Endothelial cell of umbilical vein (primary cell): Measurements from ENCODE around the gene POSTN.

Experiments used
- JUN ChIP-seq: IDR thresholded peaks from 2 replicates; pipeline ENCODE4 v1.6.1; 2011; ENCODE audit warnings: borderline replicate concordance, low read depth; ENCODE audit not compliant: insufficient read length, insufficient read depth
- TF ChIP-seq, protein P1 (sequence below), 2 donors: IDR thresholded peaks; 1 replicate in 1 of 2; 2 replicates in 1 of 2; pipeline ENCODE4 v1.5.1; 2011; ENCODE audit warnings: low read length in 2 of 2, mild to moderate bottlenecking in 2 of 2, moderate library complexity in 2 of 2, control low read depth in 1 of 2, inconsistent platforms in 1 of 2, low read depth in 1 of 2; ENCODE audit not compliant: insufficient read depth in 1 of 2; ENCODE audit errors: extremely low read depth in 1 of 2

GRCh38 chr13:37529751-37530385 lies 68.7 kb downstream of the POSTN start:
- TF ChIP-seq, protein P1, sequence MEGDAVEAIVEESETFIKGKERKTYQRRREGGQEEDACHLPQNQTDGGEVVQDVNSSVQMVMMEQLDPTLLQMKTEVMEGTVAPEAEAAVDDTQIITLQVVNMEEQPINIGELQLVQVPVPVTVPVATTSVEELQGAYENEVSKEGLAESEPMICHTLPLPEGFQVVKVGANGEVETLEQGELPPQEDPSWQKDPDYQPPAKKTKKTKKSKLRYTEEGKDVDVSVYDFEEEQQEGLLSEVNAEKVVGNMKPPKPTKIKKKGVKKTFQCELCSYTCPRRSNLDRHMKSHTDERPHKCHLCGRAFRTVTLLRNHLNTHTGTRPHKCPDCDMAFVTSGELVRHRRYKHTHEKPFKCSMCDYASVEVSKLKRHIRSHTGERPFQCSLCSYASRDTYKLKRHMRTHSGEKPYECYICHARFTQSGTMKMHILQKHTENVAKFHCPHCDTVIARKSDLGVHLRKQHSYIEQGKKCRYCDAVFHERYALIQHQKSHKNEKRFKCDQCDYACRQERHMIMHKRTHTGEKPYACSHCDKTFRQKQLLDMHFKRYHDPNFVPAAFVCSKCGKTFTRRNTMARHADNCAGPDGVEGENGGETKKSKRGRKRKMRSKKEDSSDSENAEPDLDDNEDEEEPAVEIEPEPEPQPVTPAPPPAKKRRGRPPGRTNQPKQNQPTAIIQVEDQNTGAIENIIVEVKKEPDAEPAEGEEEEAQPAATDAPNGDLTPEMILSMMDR (IDR thresholded peaks at IDR 0.05; ENCODE audit: extremely low read depth in 1 of 2, insufficient read depth in 1 of 2, low read depth in 1 of 2, low read length in 2 of 2), result no peak
- TF ChIP-seq JUN, result no peak
